Measurements from ENCODE around the gene UBE2I.
"Not testable (repeated sequence)": the region's sequence is repeated elsewhere in the genome, so short reads cannot be mapped to it uniquely, and the experiment has no call there.

The UBE2I gene

GRCh38 chr16:1264345-1265089 is 44.9 kb upstream of the UBE2I start:
- H3K4me2 ChIP-seq (ENCODE audit: low read depth, low read length) = no peak overlapping the region
- H3K27ac ChIP-seq (ENCODE audit: low read length) = no peak overlapping the region
- H3K36me3 ChIP-seq (replicated peaks; ENCODE audit: insufficient read depth, low read length) = no peaks in the 10 kb centered on the region
- no peaks in the 10 kb centered on the region for H4K20me1 ChIP-seq (ENCODE audit: insufficient read depth, low read length)
- H3K9me3 ChIP-seq (replicated peaks; ENCODE audit: insufficient read depth, low read length) = no peaks in the 10 kb centered on the region
- no peaks in the 10 kb centered on the region for H3K4me1 ChIP-seq (ENCODE audit: low read length)
- no peak overlapping the region for H2AFZ ChIP-seq (ENCODE audit: low read length)
- no peaks in the 10 kb centered on the region for H3K79me2 ChIP-seq (ENCODE audit: low read length)
- H3F3A ChIP-seq (ENCODE audit: insufficient read depth, low read length) = no peaks in the 10 kb centered on the region
- H3K9me2 ChIP-seq (replicated peaks; ENCODE audit: insufficient read depth, low read length) = no peaks in the 10 kb centered on the region
- H3K9ac ChIP-seq (ENCODE audit: low read length) = no peak overlapping the region
- no peak for TF ChIP-seq CTCF (IDR thresholded peaks at IDR 0.05; ENCODE audit: low read length)
- no peak for TF ChIP-seq EZH2 (optimal IDR thresholded peaks at IDR 0.05; ENCODE audit: low read depth, low read length)
- TF ChIP-seq EZH2phosphoT487 (IDR thresholded peaks at IDR 0.05; ENCODE audit: low read length) = no peak
- H3K27me3 ChIP-seq (replicated peaks; ENCODE audit: insufficient read depth, low read length) = peaks cover 91% of the 10 kb centered on the region
- H3K4me3 ChIP-seq (ENCODE audit: low read length) = no peak overlapping the region
- no peak for DNase-seq

GRCh38 chr16:1265090-1265630 is 44.3 kb upstream of the UBE2I start:
- Histone ChIP-seq H3K27me3 (replicated peaks; ENCODE audit: insufficient read depth, low read length) (peaks cover 91% of the 10 kb centered on the region), H3K4me1 (ENCODE audit: low read length) (no peaks in the 10 kb centered on the region), H4K20me1 (ENCODE audit: insufficient read depth, low read length) (no peaks in the 10 kb centered on the region), H3F3A (ENCODE audit: insufficient read depth, low read length) (no peaks in the 10 kb centered on the region), H3K9me2 (replicated peaks; ENCODE audit: insufficient read depth, low read length) (no peaks in the 10 kb centered on the region), H2AFZ (ENCODE audit: low read length) (no peak overlapping the region), H3K9ac (ENCODE audit: low read length) (no peak overlapping the region), H3K79me2 (ENCODE audit: low read length) (no peaks in the 10 kb centered on the region), H3K36me3 (replicated peaks; ENCODE audit: insufficient read depth, low read length) (no peaks in the 10 kb centered on the region), H3K9me3 (replicated peaks; ENCODE audit: insufficient read depth, low read length) (no peaks in the 10 kb centered on the region), H3K4me3 (ENCODE audit: low read length) (no peak overlapping the region), H3K4me2 (ENCODE audit: low read depth, low read length) (no peak overlapping the region), H3K27ac (ENCODE audit: low read length) (no peak overlapping the region)
- no peak for DNase-seq
- TF ChIP-seq CTCF (IDR thresholded peaks at IDR 0.05; ENCODE audit: low read length) (no peak), EZH2 (optimal IDR thresholded peaks at IDR 0.05; ENCODE audit: low read depth, low read length) (no peak), EZH2phosphoT487 (IDR thresholded peaks at IDR 0.05; ENCODE audit: low read length) (no peak)

DNA sequence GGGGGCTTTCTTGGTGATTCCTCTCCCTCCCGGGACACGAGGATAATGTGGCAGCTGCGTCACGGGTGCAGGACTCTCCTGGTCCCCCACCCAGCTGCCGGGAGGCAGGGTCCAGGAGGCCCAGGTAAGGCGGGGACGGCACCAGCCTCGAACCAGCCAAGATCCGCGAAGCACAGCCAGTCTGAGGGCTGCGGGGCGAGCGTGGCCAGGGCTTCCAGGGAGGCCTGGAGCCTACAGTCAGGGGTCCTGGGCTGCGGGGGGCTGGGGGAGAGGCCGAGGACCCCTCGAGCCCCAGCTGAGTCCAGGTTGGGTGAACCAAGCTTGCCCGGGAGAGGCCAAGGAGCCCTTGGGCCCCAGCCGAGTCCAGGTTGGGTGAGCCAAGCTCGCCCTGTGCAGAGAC is 43.6 kb upstream of the UBE2I start:
- Histone ChIP-seq H3K9me2 (replicated peaks; ENCODE audit: insufficient read depth, low read length) (no peaks in the 10 kb centered on the region), H3F3A (ENCODE audit: insufficient read depth, low read length) (no peaks in the 10 kb centered on the region), H4K20me1 (ENCODE audit: insufficient read depth, low read length) (no peaks in the 10 kb centered on the region), H3K27me3 (replicated peaks; ENCODE audit: insufficient read depth, low read length) (peaks cover 91% of the 10 kb centered on the region), H3K4me1 (ENCODE audit: low read length) (no peaks in the 10 kb centered on the region), H3K79me2 (ENCODE audit: low read length) (no peaks in the 10 kb centered on the region), H3K9ac (ENCODE audit: low read length) (no peak overlapping the region), H3K4me3 (ENCODE audit: low read length) (no peak overlapping the region), H2AFZ (ENCODE audit: low read length) (no peak overlapping the region), H3K4me2 (ENCODE audit: low read depth, low read length) (no peak overlapping the region), H3K27ac (ENCODE audit: low read length) (no peak overlapping the region), H3K9me3 (replicated peaks; ENCODE audit: insufficient read depth, low read length) (no peaks in the 10 kb centered on the region), H3K36me3 (replicated peaks; ENCODE audit: insufficient read depth, low read length) (no peaks in the 10 kb centered on the region)
- DNase-seq = no peak
- no peak for TF ChIP-seq EZH2phosphoT487 (IDR thresholded peaks at IDR 0.05; ENCODE audit: low read length)
- TF ChIP-seq CTCF (IDR thresholded peaks at IDR 0.05; ENCODE audit: low read length) = no peak
- TF ChIP-seq EZH2 (optimal IDR thresholded peaks at IDR 0.05; ENCODE audit: low read depth, low read length) = no peak

- H3K9me2 ChIP-seq (replicated peaks; ENCODE audit: insufficient read depth, low read length); H3K4me3 ChIP-seq (ENCODE audit: low read length); H3K79me2 ChIP-seq (ENCODE audit: low read length); H3K4me2 ChIP-seq (ENCODE audit: low read depth, low read length); H4K20me1 ChIP-seq (ENCODE audit: insufficient read depth, low read length); H3F3A ChIP-seq (ENCODE audit: insufficient read depth, low read length); H2AFZ ChIP-seq (ENCODE audit: low read length); DNase-seq; H3K36me3 ChIP-seq (replicated peaks; ENCODE audit: insufficient read depth, low read length); H3K9me3 ChIP-seq (replicated peaks; ENCODE audit: insufficient read depth, low read length); H3K9ac ChIP-seq (ENCODE audit: low read length); H3K27ac ChIP-seq (ENCODE audit: low read length): not testable (repeated sequence)
- H3K27me3 ChIP-seq (replicated peaks; ENCODE audit: insufficient read depth, low read length) = peaks cover 84% of the 10 kb centered on the region
- peaks cover 14% of the 10 kb centered on the region; the same call in 1 of the 2 replicates for H3K4me1 ChIP-seq (ENCODE audit: low read length)
These were observed 40.0 kb upstream of the UBE2I start for GRCh38 chr16:1269418-1269817.
